ENCODE results near the gene KDM1B.
"Not testable (repeated sequence)": the region's sequence is repeated elsewhere in the genome, so short reads cannot be mapped to it uniquely, and the experiment has no call there.

Gene KDM1B

GRCh38 chr6:18166312-18167036 lies 11.3 kb downstream of the KDM1B start:
- no peaks in the 10 kb centered on the region for H4K20me1 ChIP-seq (ENCODE audit: insufficient read depth)
- H3K79me2 ChIP-seq (ENCODE audit: insufficient read depth, low read depth), result no peaks in the 10 kb centered on the region
- H3K4me2 ChIP-seq, result no peak overlapping the region
- no peak overlapping the region for H3K9ac ChIP-seq
- no peaks in the 10 kb centered on the region for H3K36me3 ChIP-seq (ENCODE audit: insufficient read depth)
- H3K27ac ChIP-seq, result no peak overlapping the region
- no peaks in the 10 kb centered on the region for H3K27me3 ChIP-seq (ENCODE audit: insufficient read depth, low read depth)
- H3K4me1 ChIP-seq (ENCODE audit: low read depth, poor library complexity, severe bottlenecking), result no peaks in the 10 kb centered on the region
- no peak overlapping the region for H3K4me3 ChIP-seq (IDR thresholded peaks at IDR 0.05; ENCODE audit: insufficient read depth, low read depth, low read length)
- H2AFZ ChIP-seq (ENCODE audit: low read depth), result no peak overlapping the region
- TF ChIP-seq, protein P1, sequence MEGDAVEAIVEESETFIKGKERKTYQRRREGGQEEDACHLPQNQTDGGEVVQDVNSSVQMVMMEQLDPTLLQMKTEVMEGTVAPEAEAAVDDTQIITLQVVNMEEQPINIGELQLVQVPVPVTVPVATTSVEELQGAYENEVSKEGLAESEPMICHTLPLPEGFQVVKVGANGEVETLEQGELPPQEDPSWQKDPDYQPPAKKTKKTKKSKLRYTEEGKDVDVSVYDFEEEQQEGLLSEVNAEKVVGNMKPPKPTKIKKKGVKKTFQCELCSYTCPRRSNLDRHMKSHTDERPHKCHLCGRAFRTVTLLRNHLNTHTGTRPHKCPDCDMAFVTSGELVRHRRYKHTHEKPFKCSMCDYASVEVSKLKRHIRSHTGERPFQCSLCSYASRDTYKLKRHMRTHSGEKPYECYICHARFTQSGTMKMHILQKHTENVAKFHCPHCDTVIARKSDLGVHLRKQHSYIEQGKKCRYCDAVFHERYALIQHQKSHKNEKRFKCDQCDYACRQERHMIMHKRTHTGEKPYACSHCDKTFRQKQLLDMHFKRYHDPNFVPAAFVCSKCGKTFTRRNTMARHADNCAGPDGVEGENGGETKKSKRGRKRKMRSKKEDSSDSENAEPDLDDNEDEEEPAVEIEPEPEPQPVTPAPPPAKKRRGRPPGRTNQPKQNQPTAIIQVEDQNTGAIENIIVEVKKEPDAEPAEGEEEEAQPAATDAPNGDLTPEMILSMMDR (conservative IDR thresholded peaks at IDR 0.05; ENCODE audit: low read depth, low read length), result no peak

GRCh38 chr6:18168264-18168663 lies 13.0 kb downstream of the KDM1B start:
- Histone ChIP-seq H3K27ac (no peak overlapping the region), H2AFZ (ENCODE audit: low read depth) (no peak overlapping the region), H3K27me3 (ENCODE audit: insufficient read depth, low read depth) (no peaks in the 10 kb centered on the region), H4K20me1 (ENCODE audit: insufficient read depth) (no peaks in the 10 kb centered on the region), H3K79me2 (ENCODE audit: insufficient read depth, low read depth) (no peaks in the 10 kb centered on the region), H3K36me3 (ENCODE audit: insufficient read depth) (no peaks in the 10 kb centered on the region), H3K9ac (no peak overlapping the region), H3K4me2 (no peak overlapping the region), H3K4me1 (ENCODE audit: low read depth, poor library complexity, severe bottlenecking) (no peaks in the 10 kb centered on the region), H3K4me3 (IDR thresholded peaks at IDR 0.05; ENCODE audit: insufficient read depth, low read depth, low read length) (no peak overlapping the region)
- TF ChIP-seq, protein P1 (conservative IDR thresholded peaks at IDR 0.05; ENCODE audit: low read depth, low read length), result no peak

GRCh38 chr6:18171871-18172270 lies 16.6 kb downstream of the KDM1B start:
- Histone ChIP-seq H3K9ac (no peak overlapping the region), H3K79me2 (ENCODE audit: insufficient read depth, low read depth) (no peaks in the 10 kb centered on the region), H3K4me3 (IDR thresholded peaks at IDR 0.05; ENCODE audit: insufficient read depth, low read depth, low read length) (no peak overlapping the region), H3K4me2 (no peak overlapping the region), H3K27me3 (ENCODE audit: insufficient read depth, low read depth) (no peaks in the 10 kb centered on the region), H3K36me3 (ENCODE audit: insufficient read depth) (no peaks in the 10 kb centered on the region), H3K4me1 (ENCODE audit: low read depth, poor library complexity, severe bottlenecking) (no peaks in the 10 kb centered on the region), H3K27ac (no peak overlapping the region), H2AFZ (ENCODE audit: low read depth) (no peak overlapping the region), H4K20me1 (ENCODE audit: insufficient read depth) (no peaks in the 10 kb centered on the region)
- TF ChIP-seq, protein P1 (conservative IDR thresholded peaks at IDR 0.05; ENCODE audit: low read depth, low read length), result no peak

DNA sequence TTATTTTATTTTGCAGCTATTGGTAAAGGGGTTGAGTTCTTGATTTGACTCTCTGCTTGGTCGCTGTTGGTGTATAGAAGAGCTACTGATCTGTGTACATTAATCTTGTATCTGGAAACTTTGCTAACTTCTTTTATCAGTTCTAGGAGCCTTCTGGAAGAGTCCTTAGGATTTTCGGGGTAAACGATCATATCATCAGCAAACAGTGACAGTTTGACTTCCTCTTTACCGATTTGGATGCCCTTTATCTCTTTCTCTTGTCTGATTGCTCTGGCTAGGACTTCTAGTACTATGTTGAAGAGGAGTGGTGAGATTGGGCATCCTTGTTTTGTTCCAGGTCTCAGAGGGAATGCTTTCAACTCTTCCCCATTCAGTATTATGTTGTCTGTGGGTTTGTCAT lies 21.0 kb downstream of the KDM1B start:
- H3K27ac ChIP-seq; H3K9ac ChIP-seq; H2AFZ ChIP-seq (ENCODE audit: low read depth); H4K20me1 ChIP-seq (ENCODE audit: insufficient read depth); H3K36me3 ChIP-seq (ENCODE audit: insufficient read depth); H3K4me1 ChIP-seq (ENCODE audit: low read depth, poor library complexity, severe bottlenecking); H3K27me3 ChIP-seq (ENCODE audit: insufficient read depth, low read depth); H3K4me3 ChIP-seq (IDR thresholded peaks at IDR 0.05; ENCODE audit: insufficient read depth, low read depth, low read length); H3K79me2 ChIP-seq (ENCODE audit: insufficient read depth, low read depth); H3K4me2 ChIP-seq: not testable (repeated sequence)

DNA sequence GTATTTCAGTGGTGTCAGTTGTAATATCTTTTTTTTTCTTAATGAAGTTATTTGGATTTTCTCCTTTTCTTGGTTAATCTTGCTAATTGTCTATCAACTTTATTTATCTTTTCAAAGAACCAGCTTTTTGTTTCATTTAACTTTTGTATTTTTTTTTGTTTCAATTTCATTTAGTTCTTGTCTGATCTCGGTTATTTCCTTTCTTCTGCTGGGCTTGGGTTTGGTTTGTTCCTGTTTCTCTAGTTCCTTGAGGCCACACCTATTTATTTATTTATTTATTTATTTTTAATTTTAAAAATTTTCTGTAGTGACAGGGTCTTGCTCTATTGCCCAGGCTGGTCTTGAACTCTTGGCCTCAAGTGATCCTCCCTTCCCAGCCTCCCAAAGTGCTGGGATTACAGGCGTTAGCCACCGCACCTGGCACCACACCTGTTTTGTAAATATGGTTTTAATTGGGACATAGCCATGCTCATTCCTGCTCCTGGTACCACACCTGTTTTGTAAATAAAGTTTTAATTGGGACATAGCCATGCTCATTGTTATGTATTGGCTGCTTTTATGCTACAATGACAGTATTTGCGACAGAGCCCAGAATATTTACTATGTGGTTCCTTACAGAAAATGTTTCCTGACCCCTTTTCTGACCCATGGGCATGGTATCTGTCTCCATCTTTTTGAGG lies 22.2 kb downstream of the KDM1B start:
- no peaks in the 10 kb centered on the region for H3K36me3 ChIP-seq (ENCODE audit: insufficient read depth)
- H3K4me3 ChIP-seq (IDR thresholded peaks at IDR 0.05; ENCODE audit: insufficient read depth, low read depth, low read length), result no peak overlapping the region
- H2AFZ ChIP-seq (ENCODE audit: low read depth), result no peak overlapping the region
- TF ChIP-seq, protein P1 (conservative IDR thresholded peaks at IDR 0.05; ENCODE audit: low read depth, low read length), result no peak
- H3K79me2 ChIP-seq (ENCODE audit: insufficient read depth, low read depth), result no peaks in the 10 kb centered on the region
- H3K27ac ChIP-seq, result no peak overlapping the region
- H4K20me1 ChIP-seq (ENCODE audit: insufficient read depth), result no peaks in the 10 kb centered on the region
- H3K4me2 ChIP-seq, result no peak overlapping the region
- H3K27me3 ChIP-seq (ENCODE audit: insufficient read depth, low read depth), result no peaks in the 10 kb centered on the region
- H3K4me1 ChIP-seq (ENCODE audit: low read depth, poor library complexity, severe bottlenecking), result no peaks in the 10 kb centered on the region
- H3K9ac ChIP-seq, result no peak overlapping the region

Data from KMS-11 (cell line).